SK-N-SH treated with all-trans-retinoic acid at 6 μM for 48 hours (cell line): Measurements from ENCODE around the gene STPG1.

Experiments used
- ATAC-seq: fragments of 200-7000 bp; cut with Tn5 transposase; 3 replicates; pipeline ENCODE4 v1.9.1; 2020; ENCODE audit warnings: mild to moderate bottlenecking, moderate library complexity
- ARNTL ChIP-seq: fragments of 450-650 bp; formaldehyde crosslinking; IDR thresholded peaks from 2 replicates; pipeline ENCODE4 v1.5.0; 2020; ENCODE audit warnings: low read depth, mild to moderate bottlenecking, moderate library complexity, borderline replicate concordance
- BACH2 ChIP-seq: fragments of 250-450 bp; sonication (Bioruptor Pico); IDR thresholded peaks from 2 replicates; pipeline ENCODE4 v1.9.0; 2021; ENCODE audit warnings: mild to moderate bottlenecking, borderline replicate concordance
- CREB5 ChIP-seq: fragments of 250-450 bp; sonication (Bioruptor Pico); IDR thresholded peaks from 2 replicates; pipeline ENCODE4 v1.5.1; 2020; ENCODE audit warnings: low read depth, mild to moderate bottlenecking, moderate library complexity
- CSDC2 ChIP-seq: fragments of 250-450 bp; sonication (Bioruptor Pico); IDR thresholded peaks from 2 replicates; pipeline ENCODE4 v1.5.0; 2020; ENCODE audit warnings: mild to moderate bottlenecking, moderate library complexity
- ESRRG ChIP-seq: fragments of 250-450 bp; sonication (Bioruptor Pico); IDR thresholded peaks from 2 replicates; pipeline ENCODE4 v1.6.1; 2021; ENCODE audit warnings: mild to moderate bottlenecking
- GLIS3 ChIP-seq: fragments of 250-450 bp; sonication (Bioruptor Pico); IDR thresholded peaks from 2 replicates; pipeline ENCODE4 v1.5.0; 2020; ENCODE audit warnings: mild to moderate bottlenecking, moderate library complexity
- ISL1 ChIP-seq: fragments of 250-450 bp; sonication (Bioruptor Pico); IDR thresholded peaks from 2 replicates; pipeline ENCODE4 v2.1.2; 2022; ENCODE audit warnings: mild to moderate bottlenecking, moderate library complexity
- OSR1 ChIP-seq: fragments of 250-450 bp; sonication (Bioruptor Pico); IDR thresholded peaks from 2 replicates; pipeline ENCODE4 v1.8.0; 2022; ENCODE audit warnings: moderate library complexity, mild to moderate bottlenecking, inconsistent platforms
- PATZ1 ChIP-seq: fragments of 250-450 bp; sonication (Bioruptor Pico); IDR thresholded peaks from 2 replicates; pipeline ENCODE4 v1.8.0; 2020; ENCODE audit warnings: mild to moderate bottlenecking, moderate library complexity, borderline replicate concordance
- POU6F1 ChIP-seq: fragments of 250-450 bp; sonication (Bioruptor Pico); IDR thresholded peaks from 2 replicates; pipeline ENCODE4 v1.8.0; 2021; ENCODE audit warnings: low read depth, mild to moderate bottlenecking, moderate library complexity, borderline replicate concordance
- PPARA ChIP-seq: fragments of 250-450 bp; sonication (Bioruptor Pico); IDR thresholded peaks from 2 replicates; pipeline ENCODE4 v1.5.0; 2020; ENCODE audit warnings: mild to moderate bottlenecking, borderline replicate concordance
- RARB ChIP-seq: fragments of 250-450 bp; sonication (Bioruptor Pico); IDR thresholded peaks from 2 replicates; pipeline ENCODE4 v1.8.0; 2021; ENCODE audit warnings: mild to moderate bottlenecking, moderate library complexity
- SNAI2 ChIP-seq: fragments of 250-450 bp; sonication (Bioruptor Pico); IDR thresholded peaks from 2 replicates; pipeline ENCODE4 v1.5.0; 2020; ENCODE audit warnings: mild to moderate bottlenecking, moderate library complexity
- TCF4 ChIP-seq: fragments of 250-450 bp; sonication (Bioruptor Pico); IDR thresholded peaks from 2 replicates; pipeline ENCODE4 v1.8.0; 2021; ENCODE audit warnings: mild to moderate bottlenecking, moderate library complexity, borderline replicate concordance
- TOX ChIP-seq: fragments of 250-450 bp; sonication (Bioruptor Pico); IDR thresholded peaks from 2 replicates; pipeline ENCODE4 v1.8.0; 2021; ENCODE audit warnings: mild to moderate bottlenecking, moderate library complexity, borderline replicate concordance
- TSHZ2 ChIP-seq: fragments of 250-450 bp; sonication (Bioruptor Pico); IDR thresholded peaks from 2 replicates; pipeline ENCODE4 v1.5.0; 2020; ENCODE audit warnings: mild to moderate bottlenecking, moderate library complexity
- ZC3H10 ChIP-seq: fragments of 250-450 bp; sonication (Bioruptor Pico); IDR thresholded peaks from 2 replicates; pipeline ENCODE4 v1.5.1; 2021; ENCODE audit warnings: mild to moderate bottlenecking, moderate library complexity
- ZFP3 ChIP-seq: fragments of 250-450 bp; sonication (Bioruptor Pico); IDR thresholded peaks from 2 replicates; pipeline ENCODE4 v1.5.0; 2020; ENCODE audit warnings: mild to moderate bottlenecking, moderate library complexity
- ZFP30 ChIP-seq: fragments of 450-650 bp; formaldehyde crosslinking; IDR thresholded peaks from 2 replicates; pipeline ENCODE4 v1.5.0; 2022; ENCODE audit warnings: mild to moderate bottlenecking, moderate library complexity
- ZNF565 ChIP-seq: fragments of 450-650 bp; formaldehyde crosslinking; conservative IDR thresholded peaks from 2 replicates; pipeline ENCODE4 v1.5.0; 2020; ENCODE audit warnings: low read depth, mild to moderate bottlenecking, moderate library complexity
- ZNF70 ChIP-seq: fragments of 450-650 bp; formaldehyde crosslinking; IDR thresholded peaks from 2 replicates; pipeline ENCODE4 v1.5.0; 2020; ENCODE audit warnings: mild to moderate bottlenecking, moderate library complexity
- ZNF8 ChIP-seq: fragments of 450-650 bp; formaldehyde crosslinking; IDR thresholded peaks from 2 replicates; pipeline ENCODE4 v1.5.0; 2020; ENCODE audit warnings: mild to moderate bottlenecking, moderate library complexity

Gene STPG1

GRCh38 chr1:24324903-24325302 is 88.7 kb downstream of the STPG1 start:
- ATAC-seq: no peak
- TF ChIP-seq OSR1 (CRISPR knock-in tag) (no peak), GLIS3 (CRISPR knock-in tag) (no peak), TSHZ2 (CRISPR knock-in tag) (no peak), RARB (no peak), ZC3H10 (CRISPR knock-in tag) (no peak), ZFP30 (CRISPR knock-in tag) (no peak), ARNTL (no peak), TOX (CRISPR knock-in tag) (no peak), CREB5 (CRISPR knock-in tag) (no peak)

- TF ChIP-seq ZNF565 (CRISPR knock-in tag): no peak
- TF ChIP-seq TCF4 (CRISPR knock-in tag): no peak
- no peak for TF ChIP-seq ESRRG
- no peak for TF ChIP-seq PATZ1 (CRISPR knock-in tag)
- TF ChIP-seq BACH2 (CRISPR knock-in tag): no peak
- TF ChIP-seq TOX (CRISPR knock-in tag): no peak
- TF ChIP-seq ZNF70 (CRISPR knock-in tag): no peak
- no peak for TF ChIP-seq RARB
- TF ChIP-seq ZFP30 (CRISPR knock-in tag): no peak
- TF ChIP-seq TSHZ2 (CRISPR knock-in tag): no peak
- TF ChIP-seq SNAI2 (CRISPR knock-in tag): no peak
- no peak for TF ChIP-seq ZC3H10 (CRISPR knock-in tag)
- no peak for TF ChIP-seq ZFP3
- TF ChIP-seq CSDC2: no peak
- TF ChIP-seq ISL1 (CRISPR knock-in tag): no peak
- no peak for TF ChIP-seq CREB5 (CRISPR knock-in tag)
- no peak for TF ChIP-seq POU6F1 (CRISPR knock-in tag)
- no peak for TF ChIP-seq ZNF8 (CRISPR knock-in tag)
- TF ChIP-seq PPARA (CRISPR knock-in tag): no peak
- no peak for ATAC-seq
Measured at GRCh38 chr1:24323281-24323680, 90.3 kb downstream of the STPG1 start.
